Esophagus squamous epithelium (tissue), 5 donors: ENCODE data around the gene AFF4. TPM values are rescaled to one million over a fixed set of nuclear protein-coding genes. Genes with fewer than 3 reads are reported as not detected.

Experiments used
- DNase-seq: peaks from one replicate; lab custom pipeline; 2025; lab: John Stamatoyannopoulos, UW
- H3K27ac ChIP-seq, 4 donors: fragments of 200-600 bp; sonication (generic); one replicate each; pipeline ENCODE4 v1.5.1; 2016 to 2019; ENCODE audit warnings: mild to moderate bottlenecking in 1 of 4
- H3K27me3 ChIP-seq, 4 donors: fragments of 200-600 bp; sonication (generic); 1 replicate in 3 of 4; 2 replicates in 1 of 4; pipeline versions ENCODE4 v1.5.1 to v1.6.0; 2017 to 2021; ENCODE audit warnings: antibody characterized with exemption in 1 of 4
- H3K36me3 ChIP-seq, 3 donors: fragments of 200-600 bp; sonication (generic); one replicate each; pipeline ENCODE4 v1.5.1; 2016 to 2019
- H3K4me1 ChIP-seq, 3 donors: fragments of 200-600 bp; sonication (generic); one replicate each; pipeline ENCODE4 v1.5.1; 2017 to 2019
- H3K4me3 ChIP-seq, 4 donors: fragments of 200-600 bp; sonication (generic); 1 replicate in 3 of 4; 2 replicates in 1 of 4; pipeline ENCODE4 v1.5.1; 2016 to 2019; ENCODE audit warnings: mild to moderate bottlenecking in 2 of 4, moderate library complexity in 1 of 4
- H3K9me3 ChIP-seq, 3 donors: fragments of 200-600 bp; sonication (generic); one replicate each; pipeline ENCODE4 v1.5.1; 2016 to 2019
- CTCF ChIP-seq, 6 experiments: fragments of 450-650 bp in 4 of 6; fragments of 200-600 bp in 2 of 6; sonication (generic) in 2 of 6; IDR thresholded peaks; one replicate each; pipeline ENCODE4 v1.5.1; 2016 to 2019; ENCODE audit warnings: antibody characterized with exemption in 6 of 6, mild to moderate bottlenecking in 4 of 6, moderate library complexity in 4 of 6
- POLR2A ChIP-seq, 4 donors: fragments of 450-650 bp; IDR thresholded peaks; one replicate each; pipeline ENCODE4 v1.6.1; 2017; ENCODE audit warnings: antibody characterized with exemption in 4 of 4, mild to moderate bottlenecking in 4 of 4, moderate library complexity in 3 of 4
- WGBS, 2 donors: methylation state at CpG; one replicate each; pipeline ENCODE4 v1.1.5; 2018; 5-methylcytosine and 5-hydroxymethylcytosine counted together
- intact Hi-C: fragments of 100-400 bp; cut with DNase I; formaldehyde crosslinking; loops from one replicate; pipeline ENCODE4 v1.15.0; 2022
- total RNA-seq, 4 donors: library from RNA; depleted of rRNA; stranded (reverse); fragments of >200 nt; gene quantifications; one replicate each; pipeline ENCODE4 v1.1.0, GENCODE V29; 2016
- donor health status: DM: yes; HTN: yes; CAD: no.

Gene AFF4
- total RNA-seq, 4 donors from 2014 or later: 35.1 to 69.2 (median 64.0) TPM

GRCh38 chr5:132943362-132944022, 19.9 kb downstream of the AFF4 start:
- Histone ChIP-seq H3K36me3 (peaks cover 0 to 18% (median 0%) of the 10 kb centered on the region in 3 donors), H3K4me1 (peaks cover 7 to 64% (median 21%) of the 10 kb centered on the region in 3 donors), H3K4me3 (no peak overlapping the region), H3K27ac (peak overlapping the region in 1 of 4 donors; percentile 43), H3K27me3 (no peaks in the 10 kb centered on the region), H3K9me3 (no peaks in the 10 kb centered on the region)
- DNase-seq: no peak
- intact Hi-C loops: no loop called here
- WGBS, 2 donors: 40 to 67% methylated on average over 3 of the region's 3 CpGs
- no peak for TF ChIP-seq CTCF (IDR thresholded peaks at IDR 0.05)
- TF ChIP-seq POLR2A (IDR thresholded peaks at IDR 0.05): no peak

GRCh38 chr5:132941331-132941730, 22.1 kb downstream of the AFF4 start:
- no peaks in the 10 kb centered on the region for H3K27me3 ChIP-seq
- WGBS, 2 donors: 64 to 85% methylated on average over 2 to 5 of the region's 5 CpGs
- no peak overlapping the region for H3K4me3 ChIP-seq
- no peak for DNase-seq
- no peaks in the 10 kb centered on the region for H3K9me3 ChIP-seq
- intact Hi-C loops: no loop called here
- no peak overlapping the region for H3K27ac ChIP-seq
- TF ChIP-seq CTCF (IDR thresholded peaks at IDR 0.05) (no peak), POLR2A (IDR thresholded peaks at IDR 0.05) (no peak)
- H3K4me1 ChIP-seq: peaks cover 7 to 52% (median 21%) of the 10 kb centered on the region in 3 donors
- H3K36me3 ChIP-seq: peaks cover 0 to 27% (median 0%) of the 10 kb centered on the region in 3 donors

DNA sequence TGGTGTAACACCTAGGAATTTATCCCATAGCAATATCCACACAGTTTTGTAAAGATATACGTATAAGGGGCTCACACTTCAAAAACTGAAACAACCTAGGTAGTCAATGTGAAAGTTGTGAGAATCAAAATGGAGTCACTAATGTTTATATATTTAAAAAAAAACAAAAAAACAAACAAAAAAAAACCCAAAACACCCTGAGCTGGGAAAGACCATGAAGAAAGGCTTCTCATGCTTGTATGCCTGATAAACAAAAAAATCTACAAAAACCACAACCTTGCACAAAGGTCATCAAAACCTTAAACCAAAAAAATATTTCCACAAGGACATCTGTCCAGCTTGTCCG, 35.4 kb downstream of the AFF4 start:
- TF ChIP-seq POLR2A (IDR thresholded peaks at IDR 0.05) (no peak), CTCF (IDR thresholded peaks at IDR 0.05) (no peak)
- Histone ChIP-seq H3K4me1 (no peaks in the 10 kb centered on the region), H3K27ac (no peak overlapping the region), H3K36me3 (peaks cover 0 to 100% (median 28%) of the 10 kb centered on the region in 3 donors), H3K4me3 (no peak overlapping the region), H3K9me3 (no peaks in the 10 kb centered on the region), H3K27me3 (no peaks in the 10 kb centered on the region)
- 92 to 94% methylated on average over 2 of the region's 2 CpGs for WGBS, 2 donors
- intact Hi-C loops: no loop called here
- DNase-seq: no peak

GRCh38 chr5:132927355-132928061, 35.9 kb downstream of the AFF4 start:
- Histone ChIP-seq H3K4me3 (no peak overlapping the region), H3K36me3 (peaks cover 0 to 100% (median 28%) of the 10 kb centered on the region in 3 donors), H3K27me3 (no peaks in the 10 kb centered on the region), H3K9me3 (no peaks in the 10 kb centered on the region), H3K4me1 (no peaks in the 10 kb centered on the region), H3K27ac (no peak overlapping the region)
- DNase-seq: no peak
- TF ChIP-seq POLR2A (IDR thresholded peaks at IDR 0.05) (no peak), CTCF (IDR thresholded peaks at IDR 0.05) (no peak)
- WGBS, 2 donors: 69% methylated on average over 2 of the region's 2 CpGs
- intact Hi-C loops: no loop called here

DNA sequence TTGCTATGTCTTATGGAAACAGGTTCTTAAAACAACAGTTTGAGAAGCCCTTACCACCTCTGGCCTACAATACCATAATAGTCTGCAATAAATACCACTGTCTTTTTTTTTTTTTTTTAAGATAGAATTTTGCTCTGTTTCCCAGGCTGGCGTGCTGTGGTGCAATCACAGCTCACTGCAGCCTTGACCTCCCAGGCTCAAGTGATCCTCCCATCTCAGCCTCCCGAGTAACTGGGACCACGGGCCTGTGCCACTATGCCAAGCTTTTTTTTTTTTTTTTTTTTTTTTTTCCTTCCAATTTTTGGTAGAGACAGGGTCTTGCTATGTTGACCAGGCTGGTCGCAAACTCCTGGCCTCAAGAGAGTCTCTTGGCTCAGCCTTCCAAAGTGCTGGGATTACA, 37.0 kb downstream of the AFF4 start:
- no peak overlapping the region for H3K27ac ChIP-seq
- H3K4me1 ChIP-seq: no peaks in the 10 kb centered on the region
- intact Hi-C loops: no loop called here
- no peaks in the 10 kb centered on the region for H3K27me3 ChIP-seq
- TF ChIP-seq CTCF (IDR thresholded peaks at IDR 0.05) (no peak), POLR2A (IDR thresholded peaks at IDR 0.05) (no peak)
- no peak overlapping the region for H3K4me3 ChIP-seq
- H3K36me3 ChIP-seq: peaks cover 6 to 100% (median 32%) of the 10 kb centered on the region in 3 donors
- H3K9me3 ChIP-seq: no peaks in the 10 kb centered on the region
- 95 to 96% methylated on average over 4 of the region's 4 CpGs for WGBS, 2 donors
- no peak for DNase-seq
